D721Med (cell line): ENCODE results near the gene GPR89A.

ENCODE experiments used
- DNase-seq: peaks from one replicate; pipeline ENCODE4 v3.0.0; 2011; ENCODE audit warnings: low spot score; ENCODE audit not compliant: insufficient read length
- FAIRE-seq: peaks from 2 replicates; lab custom pipeline; 2011; peaks lifted over from hg19 to GRCh38; lab: Jason Lieb, UNC
- CTCF ChIP-seq: IDR thresholded peaks from 2 replicates; pipeline ENCODE4 v1.5.1; 2012; ENCODE audit warnings: mild to moderate bottlenecking, control low read depth; ENCODE audit not compliant: insufficient read depth; ENCODE audit errors: missing control alignments

Gene GPR89A

GRCh38 chr1:145692785-145693443, 85.1 kb downstream of the GPR89A start:
- no peak for DNase-seq
- no peak for TF ChIP-seq CTCF
- FAIRE-seq = no peak

- FAIRE-seq = no peak
- no peak for TF ChIP-seq CTCF
- DNase-seq = no peak
Measured at GRCh38 chr1:145695821-145696629, 88.2 kb downstream of the GPR89A start.

- DNase-seq (no peak), FAIRE-seq (no peak)
- no peak for TF ChIP-seq CTCF
Measured at GRCh38 chr1:145696630-145696960, 88.8 kb downstream of the GPR89A start.

- FAIRE-seq (no peak), DNase-seq (no peak)
- TF ChIP-seq CTCF = no peak
Measured at GRCh38 chr1:145701306-145701862, 93.6 kb downstream of the GPR89A start.

GRCh38 chr1:145702052-145702451, 94.3 kb downstream of the GPR89A start:
- TF ChIP-seq CTCF = no peak
- no peak for FAIRE-seq
- no peak for DNase-seq

GRCh38 chr1:145702826-145703225, 95.0 kb downstream of the GPR89A start:
- TF ChIP-seq CTCF = no peak
- DNase-seq (no peak), FAIRE-seq (no peak)

- no peak for DNase-seq
- no peak for TF ChIP-seq CTCF
- no peak for FAIRE-seq
Measured at GRCh38 chr1:145705622-145706021, 97.8 kb downstream of the GPR89A start.
